RCC 7860 (cell line): ENCODE measurements around the gene RIC1.

ENCODE experiments used
- DNase-seq: peaks from one replicate; pipeline ENCODE4 v3.0.0-alpha.2; 2015; ENCODE audit warnings: low spot score
- FAIRE-seq: peaks from 2 replicates; lab custom pipeline; 2012; peaks lifted over from hg19 to GRCh38; lab: Jason Lieb, UNC

Gene RIC1

DNA sequence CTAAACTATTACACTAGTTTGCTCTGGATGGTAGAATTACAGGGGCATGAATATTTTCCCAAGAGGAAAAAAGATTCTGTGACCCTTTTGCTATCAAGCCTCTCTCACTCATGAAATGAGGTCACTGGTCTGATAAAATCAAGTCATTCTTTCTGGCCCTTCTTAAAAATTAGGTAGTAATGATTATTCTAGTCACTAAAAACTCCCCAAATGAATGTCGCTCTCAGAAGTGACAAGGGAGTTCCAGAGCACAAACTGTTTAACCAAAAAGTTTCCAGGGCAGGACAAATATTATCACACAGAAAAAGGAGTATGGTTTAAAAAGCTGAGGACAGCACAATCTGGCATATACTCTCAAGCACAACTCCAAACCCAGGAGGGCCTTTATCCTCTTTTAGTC lies 191.5 kb downstream of the RIC1 start:
- DNase-seq (no peak), FAIRE-seq (no peak)

DNA sequence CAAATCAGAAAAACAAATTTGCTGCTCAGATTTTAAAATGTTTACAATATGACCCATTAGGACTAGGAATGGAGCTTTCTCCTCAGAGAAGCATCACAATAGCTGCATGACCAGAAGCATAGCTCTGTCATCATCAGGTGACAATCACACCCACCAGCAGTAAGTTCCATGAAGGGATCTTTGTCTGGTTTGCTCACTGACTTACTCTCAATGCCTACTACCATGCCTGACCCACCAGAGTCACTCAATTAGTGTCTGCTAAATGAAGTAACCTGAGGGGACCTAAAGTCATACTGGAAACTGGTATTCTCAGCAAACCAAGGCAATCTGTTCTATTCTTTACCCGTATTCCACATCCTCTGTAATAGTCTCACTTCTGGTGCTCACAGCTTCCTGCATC lies 196.3 kb downstream of the RIC1 start:
- DNase-seq (no peak), FAIRE-seq (no peak)
